GM21423 (cell line): ENCODE results near the gene SPOCK2.

Experiments
- ATAC-seq: cut with Tn5 transposase; IDR thresholded peaks from one replicate; pipeline ENCODE4 v1.9.1; 2021; ENCODE audit warnings: mild to moderate bottlenecking, moderate library complexity; ENCODE audit not compliant: unreplicated experiment

SPOCK2 gene

GRCh38 chr10:72058989-72059842 lies 29.1 kb downstream of the SPOCK2 start:
- ATAC-seq, result no peak

GRCh38 chr10:72058347-72058898 lies 29.9 kb downstream of the SPOCK2 start:
- ATAC-seq, result no peak

GRCh38 chr10:72056932-72057751 lies 31.2 kb downstream of the SPOCK2 start:
- ATAC-seq, result no peak

- no peak for ATAC-seq
Measured at GRCh38 chr10:72056113-72056512, 32.2 kb downstream of the SPOCK2 start.

GRCh38 chr10:72053690-72054089 lies 34.7 kb downstream of the SPOCK2 start:
- no peak for ATAC-seq

- ATAC-seq, result no peak
Measured at GRCh38 chr10:72050873-72051272, 37.5 kb downstream of the SPOCK2 start.

- no peak for ATAC-seq
Measured at GRCh38 chr10:72049969-72050781, 38.2 kb downstream of the SPOCK2 start.

- ATAC-seq, result no peak
Measured at GRCh38 chr10:72049472-72049871, 38.9 kb downstream of the SPOCK2 start.

- ATAC-seq, result peak; percentile 90
Measured at GRCh38 chr10:72048450-72049124, 39.8 kb downstream of the SPOCK2 start.

GRCh38 chr10:72045586-72045985 lies 42.8 kb downstream of the SPOCK2 start:
- ATAC-seq, result no peak

GRCh38 chr10:72044417-72045041 lies 43.8 kb downstream of the SPOCK2 start:
- no peak for ATAC-seq

- no peak for ATAC-seq
Measured at GRCh38 chr10:72043016-72043834, 45.1 kb downstream of the SPOCK2 start.

- no peak for ATAC-seq
Measured at GRCh38 chr10:72041491-72041890, 46.9 kb downstream of the SPOCK2 start.

GRCh38 chr10:72039377-72039776 lies 49.0 kb downstream of the SPOCK2 start:
- no peak for ATAC-seq

- ATAC-seq, result no peak
Measured at GRCh38 chr10:72038458-72039001, 49.8 kb downstream of the SPOCK2 start.

GRCh38 chr10:72037811-72038210 lies 50.5 kb downstream of the SPOCK2 start:
- ATAC-seq, result no peak

GRCh38 chr10:72037266-72037665 lies 51.1 kb downstream of the SPOCK2 start:
- ATAC-seq, result no peak

GRCh38 chr10:72035252-72035887 lies 53.0 kb downstream of the SPOCK2 start:
- ATAC-seq, result no peak
